HT1080 (cell line): ENCODE results near the gene TULP3. TPM values are rescaled to one million over a fixed set of nuclear protein-coding genes. Genes with fewer than 3 reads are reported as not detected.

Source experiments
- DNase-seq: peaks from one replicate; pipeline ENCODE4 v3.0.0-alpha.2; 2015; ENCODE audit warnings: low read depth
- small RNA-seq: library from RNA; depleted of rRNA; stranded (forward); fragments of <200 nt; gene quantifications from one replicate; pipeline ENCODE3, GENCODE V24; 2014
- total RNA-seq: library from RNA; depleted of rRNA; stranded (reverse); fragments of >200 nt; shearing (Covaris generic); gene quantifications from 2 replicates; pipeline ENCODE4 v1.2.3, GENCODE V29; 2014; rRNA removed

Gene TULP3
- total RNA-seq, 1 experiment from 2014 or later = 18.2 TPM

DNA sequence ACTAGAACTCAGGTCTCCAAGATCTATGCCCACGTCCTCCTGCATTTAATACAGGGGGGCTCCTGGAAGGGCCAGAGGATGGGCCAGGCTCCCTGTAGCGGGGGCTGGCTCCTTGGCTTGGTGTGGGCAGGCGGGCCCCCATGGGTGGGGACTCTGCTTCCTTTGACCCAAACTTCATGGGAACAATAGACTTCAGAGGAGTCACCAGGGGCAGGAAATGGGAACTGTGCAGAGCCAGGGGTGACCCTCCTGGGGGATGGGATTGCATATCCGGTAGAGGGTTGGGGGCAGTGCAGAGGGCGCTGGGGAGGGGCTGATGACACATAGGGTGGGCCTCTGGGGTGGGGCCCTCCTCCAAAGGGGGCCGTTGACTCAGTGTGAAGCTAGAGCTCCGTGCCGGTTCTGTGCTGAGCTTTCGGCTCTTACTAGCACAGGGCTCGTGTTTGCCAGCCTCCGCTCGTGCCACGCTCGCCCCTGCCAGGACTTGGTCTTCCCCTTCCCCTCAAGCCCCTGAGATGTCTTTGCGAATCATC, 73.1 kb downstream of the TULP3 start:
- DNase-seq = peak; percentile 88

DNA sequence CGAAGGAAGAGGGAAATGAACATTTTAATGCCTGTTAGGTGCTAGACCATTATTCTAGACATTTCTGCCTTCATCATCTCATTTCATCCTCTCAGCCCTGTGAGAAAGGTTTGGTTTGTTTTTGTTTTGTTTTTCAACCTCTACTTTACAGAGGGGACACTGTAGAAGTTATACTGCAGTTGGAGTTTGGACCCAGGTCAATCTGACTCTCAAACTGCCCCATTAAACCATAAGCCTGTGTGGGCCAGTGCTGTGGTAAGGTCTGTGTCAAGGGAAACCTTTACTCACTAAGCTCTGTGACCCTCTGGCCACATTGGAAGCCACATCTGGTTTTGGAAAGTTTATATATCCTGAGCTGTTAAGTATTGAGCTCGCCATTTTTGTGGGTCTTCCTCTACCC, 77.0 kb downstream of the TULP3 start:
- no peak for DNase-seq

DNA sequence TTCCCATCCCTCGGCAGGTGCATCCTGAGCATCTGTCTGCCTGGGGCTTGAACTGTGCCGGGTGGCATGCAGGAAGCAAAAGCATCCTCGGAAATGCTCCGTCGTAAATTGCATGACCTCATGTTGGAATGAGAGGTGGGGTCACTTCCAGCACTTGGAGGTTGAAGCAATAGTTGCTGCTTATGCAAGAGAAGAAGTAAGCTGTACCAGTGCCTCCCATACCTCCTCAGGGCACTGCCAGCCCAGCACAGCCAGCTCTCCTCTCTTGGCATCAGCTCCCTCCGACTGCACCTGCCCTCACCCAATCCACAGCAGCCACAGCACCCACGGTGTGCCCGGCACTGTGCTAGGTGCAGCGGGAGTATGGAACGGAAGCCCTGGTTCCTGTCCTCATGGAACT, 80.1 kb downstream of the TULP3 start:
- no peak for DNase-seq

DNA sequence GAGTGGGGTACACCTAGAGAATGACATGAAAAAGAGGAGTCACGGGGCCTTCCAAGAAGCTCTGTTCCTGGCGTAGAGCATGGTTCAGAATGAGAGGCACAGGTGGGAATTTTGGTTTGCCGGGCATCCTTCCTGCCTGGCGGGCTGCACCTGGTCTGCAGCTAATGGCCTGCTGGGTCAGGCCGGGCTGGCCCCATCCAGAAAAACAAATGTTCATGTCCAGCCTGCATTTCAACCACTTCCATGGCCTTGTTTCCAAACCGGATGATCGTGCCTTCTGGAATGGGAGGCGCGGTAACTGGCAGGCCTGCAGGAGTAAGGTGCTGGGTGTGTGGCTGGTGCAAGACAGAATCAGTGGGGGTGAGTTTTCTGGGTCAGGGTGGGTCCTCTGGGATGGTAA, 82.9 kb downstream of the TULP3 start:
- no peak for DNase-seq

DNA sequence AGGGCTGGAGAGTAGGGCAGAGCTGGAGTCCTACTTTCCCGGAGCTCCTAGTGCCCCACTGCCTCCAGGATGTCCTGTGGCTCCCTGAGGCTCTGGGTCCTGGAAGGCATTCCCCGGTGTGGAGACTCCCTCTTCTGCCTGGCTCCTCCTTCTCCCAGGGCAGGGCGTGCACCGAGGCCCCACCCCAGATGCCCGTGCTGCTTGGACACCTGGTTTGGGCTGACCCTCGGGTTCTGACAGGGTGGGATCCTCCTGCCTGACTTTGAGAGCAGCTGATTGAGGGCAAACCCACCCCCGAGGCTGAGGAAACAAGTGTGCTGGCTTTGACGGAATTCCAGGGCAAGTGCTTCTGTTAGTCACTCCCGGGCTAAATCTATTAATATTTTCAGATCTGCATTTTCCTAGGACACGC, 83.9 kb downstream of the TULP3 start:
- no peak for DNase-seq

DNA sequence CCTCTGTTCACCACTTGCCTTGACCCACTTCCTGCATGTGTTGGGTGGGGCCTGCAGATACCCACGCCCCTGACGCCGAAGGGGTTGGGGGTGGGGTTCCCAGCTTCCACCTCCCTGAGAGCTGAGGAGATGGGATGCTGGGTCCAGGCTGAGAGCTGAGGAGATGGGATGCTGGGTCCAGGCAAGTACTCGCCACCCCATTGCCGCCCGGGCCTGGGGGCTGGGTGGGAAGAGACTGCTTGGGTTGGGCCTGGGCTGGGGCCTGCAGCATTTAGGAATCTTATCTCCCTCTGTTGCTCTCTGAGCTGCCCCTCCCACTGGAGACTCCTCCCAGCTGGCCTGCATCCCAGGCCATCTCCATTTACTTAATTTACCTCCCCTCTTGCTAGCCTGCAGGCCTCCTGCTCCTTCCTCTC, 85.9 kb downstream of the TULP3 start:
- DNase-seq = no peak

DNA sequence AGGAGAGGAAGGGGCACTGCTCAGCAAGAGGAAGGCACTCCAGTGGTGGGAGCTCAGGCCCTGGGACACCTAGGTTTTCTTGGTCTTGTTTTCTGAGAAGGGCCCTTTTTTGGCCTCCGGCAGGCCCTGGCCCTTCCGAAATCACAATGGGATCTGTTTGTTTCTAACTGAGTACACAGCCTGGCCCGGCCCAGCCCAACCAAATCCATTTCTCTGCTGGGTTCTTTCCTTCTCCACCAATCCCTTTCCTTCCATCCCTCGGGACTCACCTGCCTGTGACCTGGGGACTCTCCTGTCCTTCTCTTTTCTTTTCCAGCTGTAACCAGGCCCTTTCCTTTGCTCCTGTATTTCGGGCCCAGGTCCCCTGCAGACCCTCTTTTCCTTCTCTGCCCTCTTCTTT, 87.1 kb downstream of the TULP3 start:
- DNase-seq = no peak

DNA sequence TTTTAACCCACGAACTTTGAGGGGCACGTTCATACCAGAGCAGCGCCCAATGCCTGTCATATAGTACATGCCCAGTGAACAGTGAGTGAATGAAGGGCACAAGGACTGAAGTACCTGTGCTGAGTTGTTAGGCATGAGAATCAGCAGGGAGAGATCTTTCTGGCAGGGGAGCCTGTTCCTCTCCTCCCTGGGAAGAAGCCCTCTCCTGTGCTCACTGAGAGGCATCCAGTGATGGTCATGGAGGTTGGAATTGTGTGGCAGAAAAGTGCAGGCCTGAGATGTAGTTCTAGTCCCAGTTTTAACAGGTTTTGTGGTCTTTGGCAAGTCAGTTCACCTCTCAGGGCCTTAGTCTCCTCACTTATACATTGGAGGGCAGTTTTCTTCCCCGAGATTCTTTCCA, 89.1 kb downstream of the TULP3 start:
- no peak for DNase-seq

DNA sequence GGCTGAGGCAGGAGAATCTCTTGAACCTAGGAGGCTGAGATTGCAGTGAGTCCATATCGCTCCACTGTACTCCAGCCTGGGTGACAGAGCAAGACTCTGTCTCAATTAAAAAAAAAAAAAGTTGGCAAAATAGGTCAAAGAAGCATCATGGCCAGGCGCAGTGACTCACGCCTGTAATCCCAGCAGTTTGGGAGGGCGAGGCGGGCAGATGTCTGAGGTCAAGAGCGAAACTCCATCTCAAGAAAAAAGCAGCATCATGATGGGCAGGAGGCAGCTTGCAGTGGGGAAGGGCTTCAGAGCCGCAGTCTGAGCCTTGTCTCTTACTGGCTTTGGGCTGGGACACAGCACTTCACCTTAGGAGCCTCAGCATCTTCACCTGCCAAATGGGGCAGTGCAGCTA, 89.9 kb downstream of the TULP3 start:
- DNase-seq = no peak

DNA sequence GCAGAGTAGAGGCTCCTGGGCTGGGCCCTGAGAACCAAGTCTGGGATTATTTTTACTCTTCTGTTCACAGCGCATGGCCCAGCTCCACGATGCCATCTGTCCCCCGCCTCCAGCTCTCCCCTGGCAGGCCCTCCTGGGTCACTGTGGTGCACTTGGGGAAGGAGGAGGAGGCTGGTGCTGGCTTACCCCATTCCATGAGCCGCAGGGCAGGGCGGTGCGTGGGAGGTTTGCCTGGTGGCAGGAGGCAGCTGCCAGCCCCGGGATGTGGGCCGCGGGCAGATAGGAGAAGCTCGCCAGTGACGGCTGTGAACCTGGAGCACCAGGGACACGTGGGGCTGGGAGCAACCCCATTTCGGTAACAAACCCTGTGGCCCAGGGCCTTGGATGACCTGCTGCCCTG, 91.7 kb downstream of the TULP3 start:
- DNase-seq = no peak

DNA sequence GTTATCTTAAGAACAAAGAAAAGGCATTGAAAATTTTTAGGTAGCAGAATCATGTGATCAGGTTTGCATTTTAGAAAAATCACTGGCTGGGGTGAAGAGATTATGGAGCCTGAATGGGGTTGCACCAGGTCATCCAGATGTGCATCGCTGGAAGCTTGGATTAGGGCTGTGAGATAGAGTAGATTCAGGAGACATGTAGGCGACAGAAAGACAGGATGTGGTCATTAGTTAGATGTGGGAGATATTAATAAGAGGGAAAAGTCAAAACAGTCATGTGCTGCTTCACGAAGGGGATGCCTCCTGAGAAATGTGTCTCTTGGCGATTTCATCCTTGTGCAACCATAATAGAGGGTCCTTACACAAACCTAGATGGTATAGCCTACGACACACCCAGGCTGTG, 93.6 kb downstream of the TULP3 start:
- DNase-seq = no peak

DNA sequence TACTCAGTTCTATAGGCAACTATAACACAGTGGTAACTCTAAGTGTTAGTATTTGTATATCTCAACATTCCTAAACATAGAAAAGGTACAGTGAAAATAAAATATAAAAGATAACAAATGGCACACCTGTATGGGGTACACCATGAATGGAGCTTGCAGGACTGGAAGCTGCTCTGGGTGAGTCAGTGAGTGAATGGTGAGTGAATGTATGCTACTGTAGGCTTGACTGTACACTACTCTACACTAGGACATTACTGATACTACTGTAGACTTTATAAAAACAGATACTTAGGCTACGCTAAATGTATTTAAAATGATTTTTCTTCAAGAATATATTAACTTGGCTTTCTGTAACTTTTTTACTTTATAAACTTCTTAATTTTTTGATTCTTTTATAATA, 94.0 kb downstream of the TULP3 start:
- DNase-seq = no peak

DNA sequence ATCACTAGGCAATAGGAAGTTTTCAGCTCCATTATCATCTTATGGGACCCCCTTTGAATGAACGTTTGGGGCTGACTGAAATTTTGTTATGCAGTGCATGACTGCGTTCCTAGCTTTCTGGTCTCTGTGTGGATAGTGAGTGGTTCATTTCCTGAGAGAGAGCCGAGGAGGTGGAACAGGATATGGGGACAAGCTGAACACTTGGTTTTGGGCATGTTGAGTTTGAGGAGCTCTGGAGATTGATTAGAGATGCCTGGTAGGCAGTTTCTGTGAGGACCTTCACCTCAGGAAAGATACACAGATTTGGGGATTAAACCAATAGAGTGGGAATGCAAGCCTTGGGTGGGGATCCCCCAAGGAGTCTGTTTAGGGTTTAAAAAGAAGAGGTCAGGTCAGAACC, 96.2 kb downstream of the TULP3 start:
- DNase-seq = no peak

DNA sequence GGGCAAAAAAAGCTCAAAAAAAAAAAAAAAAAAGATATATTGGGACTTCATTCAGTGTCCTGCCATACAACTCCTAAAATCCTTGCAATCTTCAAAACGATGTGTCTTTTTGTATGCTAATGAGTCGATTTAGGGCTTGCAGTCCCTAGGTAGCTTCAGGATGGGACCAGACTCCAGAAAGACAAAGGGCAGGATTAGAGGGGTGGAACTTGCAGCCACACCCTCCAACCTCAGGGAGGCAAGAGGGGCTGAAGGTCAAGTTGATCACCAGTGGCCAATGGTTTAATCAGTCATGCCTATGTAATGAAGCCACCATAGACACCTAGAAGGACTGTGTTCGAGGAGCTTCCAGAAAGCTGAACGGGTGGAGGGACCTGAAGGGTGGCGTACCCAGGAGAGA, 97.8 kb downstream of the TULP3 start:
- no peak for DNase-seq

Small RNAs within 50 kb of the gene (small RNA-seq; reads per million reads assigned to genes)
- gene RNU6-1315P = not detected

Other genes starting within 250 kb of the TULP3 start
- gene FKBP4, start 95.9 kb upstream of the TULP3 start, total RNA-seq = 74.5 and 77.2 TPM in 2 replicates
- gene ITFG2, start 78.2 kb upstream of the TULP3 start, total RNA-seq = 18.0 and 20.6 TPM in 2 replicates
- not detected in 2 replicates for gene NRIP2, start 55.9 kb upstream of the TULP3 start, total RNA-seq
- not detected in 2 replicates for gene TEX52, start 33.9 kb upstream of the TULP3 start, total RNA-seq
- gene FOXM1, start 13.7 kb upstream of the TULP3 start, total RNA-seq = 85.6 and 126 TPM in 2 replicates
- gene RHNO1, start 13.7 kb upstream of the TULP3 start, total RNA-seq = 51.1 and 65.4 TPM in 2 replicates
- gene TEAD4, start 68.5 kb downstream of the TULP3 start, total RNA-seq = 61.9 and 80.0 TPM in 2 replicates
- 18.5 and 21.3 TPM in 2 replicates for gene TSPAN9, start 186.5 kb downstream of the TULP3 start, total RNA-seq